ENCODE results near the gene PPP3CA.

PPP3CA gene

DNA sequence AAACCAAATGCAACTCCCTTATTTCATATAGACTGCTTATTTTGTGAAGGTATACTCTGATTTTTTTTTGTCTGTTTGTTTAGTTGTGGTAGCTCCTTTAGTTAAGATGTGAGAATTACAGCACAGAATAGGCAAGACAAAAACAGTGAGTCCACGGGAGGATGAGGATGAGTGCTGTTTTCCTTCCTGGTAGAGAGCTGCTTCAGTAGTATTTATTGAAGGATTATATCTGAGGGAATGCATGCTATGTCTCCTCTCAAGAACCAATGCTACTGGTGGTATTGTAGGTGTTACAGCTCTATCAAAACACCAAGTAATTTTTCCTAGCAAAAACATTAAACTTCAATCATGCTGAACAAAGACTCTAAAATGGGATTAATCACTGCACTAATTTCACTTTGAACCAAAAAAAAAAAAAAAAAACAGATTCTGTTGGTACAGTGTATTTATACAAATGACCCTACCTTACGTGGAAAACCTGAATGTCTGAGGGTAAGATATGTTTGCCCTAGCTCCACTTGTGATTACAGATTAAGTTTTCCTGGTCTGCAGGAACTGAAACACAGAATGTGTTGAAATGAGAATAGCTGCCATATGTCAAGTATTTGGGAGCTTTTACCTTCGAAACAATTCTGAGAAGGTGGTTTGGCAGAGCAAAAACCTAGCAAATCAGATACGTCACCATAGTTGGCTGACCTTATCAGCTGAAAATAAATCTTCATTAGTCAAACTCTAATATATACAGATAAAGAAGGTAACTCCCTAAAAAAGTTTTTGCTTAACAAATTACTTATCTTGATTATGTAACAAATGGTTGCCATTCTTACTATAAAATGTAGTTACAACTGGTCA, 40.3 kb downstream of the PPP3CA start:
- Histone ChIP-seq H3K27me3 (ENCODE audit: control insufficient read depth, insufficient read depth, low read length) (no peaks in the 10 kb centered on the region), H3K27ac (ENCODE audit: low read length) (no peak overlapping the region), H3K9me3 (ENCODE audit: control insufficient read depth, insufficient read depth, low read length) (no peaks in the 10 kb centered on the region), H3K4me3 (ENCODE audit: low read length) (no peak overlapping the region), H3K4me1 (ENCODE audit: control insufficient read depth, insufficient read depth, low read length) (no peaks in the 10 kb centered on the region; the same call in 1 of the 2 replicates), H3K36me3 (ENCODE audit: control insufficient read depth, insufficient read depth, low read length) (no peaks in the 10 kb centered on the region)
- WGBS (ENCODE audit: insufficient coverage, insufficient read length): no CpG with 5 or more reads among the region's 4 CpGs
- no peak for DNase-seq (ENCODE audit: low read depth, low spot score)

GRCh38 chr4:101306225-101306624, 41.1 kb downstream of the PPP3CA start:
- DNase-seq (ENCODE audit: low read depth, low spot score): no peak
- Histone ChIP-seq H3K36me3 (ENCODE audit: control insufficient read depth, insufficient read depth, low read length) (no peaks in the 10 kb centered on the region), H3K27ac (ENCODE audit: low read length) (no peak overlapping the region), H3K9me3 (ENCODE audit: control insufficient read depth, insufficient read depth, low read length) (no peaks in the 10 kb centered on the region), H3K4me3 (ENCODE audit: low read length) (no peak overlapping the region), H3K4me1 (ENCODE audit: control insufficient read depth, insufficient read depth, low read length) (no peaks in the 10 kb centered on the region; the same call in 1 of the 2 replicates), H3K27me3 (ENCODE audit: control insufficient read depth, insufficient read depth, low read length) (no peaks in the 10 kb centered on the region)
- WGBS (ENCODE audit: insufficient coverage, insufficient read length): no CpG with 5 or more reads among the region's 3 CpGs

DNA sequence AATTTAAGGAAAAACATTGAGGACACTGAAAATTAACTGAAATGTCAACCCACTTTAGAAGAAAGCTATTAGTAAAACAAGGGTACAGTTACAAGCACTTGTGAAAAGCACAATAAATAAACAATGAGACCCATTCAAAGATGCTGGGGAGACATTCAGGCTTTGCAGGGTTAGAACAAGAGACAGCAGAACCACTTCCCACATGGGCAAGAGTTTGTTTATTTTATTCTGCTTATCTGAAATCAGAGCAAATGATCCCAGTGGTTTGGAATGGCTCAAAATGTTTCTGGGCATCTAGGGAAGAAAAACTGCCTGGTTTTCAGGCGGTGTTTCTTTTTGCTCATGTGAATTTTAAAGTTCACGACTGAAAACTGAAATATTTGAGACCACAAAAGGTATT, 42.4 kb downstream of the PPP3CA start:
- Histone ChIP-seq H3K36me3 (ENCODE audit: control insufficient read depth, insufficient read depth, low read length) (no peaks in the 10 kb centered on the region), H3K4me1 (ENCODE audit: control insufficient read depth, insufficient read depth, low read length) (no peaks in the 10 kb centered on the region; the same call in 1 of the 2 replicates), H3K4me3 (ENCODE audit: low read length) (no peak overlapping the region), H3K27me3 (ENCODE audit: control insufficient read depth, insufficient read depth, low read length) (no peaks in the 10 kb centered on the region), H3K27ac (ENCODE audit: low read length) (no peak overlapping the region), H3K9me3 (ENCODE audit: control insufficient read depth, insufficient read depth, low read length) (no peaks in the 10 kb centered on the region)
- WGBS (ENCODE audit: insufficient coverage, insufficient read length): no CpG with 5 or more reads among the region's 2 CpGs
- DNase-seq (ENCODE audit: low read depth, low spot score): no peak

- no peaks in the 10 kb centered on the region for H3K36me3 ChIP-seq (ENCODE audit: control insufficient read depth, insufficient read depth, low read length)
- H3K9me3 ChIP-seq (ENCODE audit: control insufficient read depth, insufficient read depth, low read length): no peaks in the 10 kb centered on the region
- no CpG with 5 or more reads among the region's 3 CpGs for WGBS (ENCODE audit: insufficient coverage, insufficient read length)
- H3K27ac ChIP-seq (ENCODE audit: low read length): no peak overlapping the region
- no peak overlapping the region for H3K4me3 ChIP-seq (ENCODE audit: low read length)
- no peak for DNase-seq (ENCODE audit: low read depth, low spot score)
- H3K4me1 ChIP-seq (ENCODE audit: control insufficient read depth, insufficient read depth, low read length): no peaks in the 10 kb centered on the region
- H3K27me3 ChIP-seq (ENCODE audit: control insufficient read depth, insufficient read depth, low read length): no peaks in the 10 kb centered on the region
Measured at GRCh38 chr4:101299899-101300540, 47.3 kb downstream of the PPP3CA start.

DNA sequence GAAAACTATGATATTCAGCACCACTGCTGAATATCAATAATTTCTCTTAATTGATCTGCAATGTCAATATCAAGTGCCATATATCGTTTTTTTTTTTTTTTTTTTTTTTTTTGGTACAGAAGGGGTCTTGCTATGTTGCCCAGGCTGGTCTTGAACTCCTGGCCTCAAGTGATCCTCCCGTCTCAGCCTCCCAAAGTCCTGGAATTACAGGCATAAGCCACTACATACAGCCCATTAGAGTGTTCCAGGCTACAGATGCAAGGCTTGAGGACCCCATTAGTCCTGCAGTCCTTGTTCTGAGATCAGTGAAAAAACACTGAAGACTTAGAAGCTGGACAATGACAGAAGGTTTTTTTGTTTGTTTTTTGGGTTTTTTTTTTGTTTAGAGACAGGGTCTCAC, 48.3 kb downstream of the PPP3CA start:
- Histone ChIP-seq H3K4me3 (ENCODE audit: low read length) (no peak overlapping the region), H3K4me1 (ENCODE audit: control insufficient read depth, insufficient read depth, low read length) (no peaks in the 10 kb centered on the region), H3K36me3 (ENCODE audit: control insufficient read depth, insufficient read depth, low read length) (no peaks in the 10 kb centered on the region), H3K27ac (ENCODE audit: low read length) (no peak overlapping the region), H3K9me3 (ENCODE audit: control insufficient read depth, insufficient read depth, low read length) (no peaks in the 10 kb centered on the region), H3K27me3 (ENCODE audit: control insufficient read depth, insufficient read depth, low read length) (no peaks in the 10 kb centered on the region)
- DNase-seq (ENCODE audit: low read depth, low spot score): no peak
- no CpG with 5 or more reads among the region's 2 CpGs for WGBS (ENCODE audit: insufficient coverage, insufficient read length)

GRCh38 chr4:101295691-101296090, 51.6 kb downstream of the PPP3CA start:
- Histone ChIP-seq H3K4me3 (ENCODE audit: low read length) (no peak overlapping the region), H3K27me3 (ENCODE audit: control insufficient read depth, insufficient read depth, low read length) (no peaks in the 10 kb centered on the region), H3K27ac (ENCODE audit: low read length) (no peak overlapping the region), H3K4me1 (ENCODE audit: control insufficient read depth, insufficient read depth, low read length) (peaks cover 2% of the 10 kb centered on the region; the same call in 1 of the 2 replicates), H3K36me3 (ENCODE audit: control insufficient read depth, insufficient read depth, low read length) (no peaks in the 10 kb centered on the region), H3K9me3 (ENCODE audit: control insufficient read depth, insufficient read depth, low read length) (no peaks in the 10 kb centered on the region)
- DNase-seq (ENCODE audit: low read depth, low spot score): no peak

DNA sequence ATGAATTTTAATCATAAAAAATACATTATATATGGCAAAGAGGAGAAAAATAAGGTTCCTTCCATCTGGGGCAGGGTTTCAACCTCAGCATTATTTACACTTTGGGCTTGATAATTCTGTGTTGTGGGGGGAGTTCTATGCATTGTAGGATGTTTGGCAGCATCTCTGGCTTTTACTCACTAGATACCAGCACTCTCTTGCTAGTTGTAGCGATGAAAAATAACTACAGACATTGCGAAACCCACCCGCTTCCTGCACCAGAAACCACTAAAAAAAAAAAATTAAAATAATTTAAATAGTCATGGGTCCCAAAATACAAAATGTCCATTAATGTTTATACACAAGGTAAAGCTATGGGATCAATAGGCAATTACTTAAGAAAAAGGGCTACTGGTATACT, 52.7 kb downstream of the PPP3CA start:
- Histone ChIP-seq H3K4me3 (ENCODE audit: low read length) (no peak overlapping the region), H3K27me3 (ENCODE audit: control insufficient read depth, insufficient read depth, low read length) (no peaks in the 10 kb centered on the region), H3K9me3 (ENCODE audit: control insufficient read depth, insufficient read depth, low read length) (no peaks in the 10 kb centered on the region), H3K4me1 (ENCODE audit: control insufficient read depth, insufficient read depth, low read length) (peaks cover 3% of the 10 kb centered on the region; the same call in 1 of the 2 replicates), H3K36me3 (ENCODE audit: control insufficient read depth, insufficient read depth, low read length) (no peaks in the 10 kb centered on the region), H3K27ac (ENCODE audit: low read length) (no peak overlapping the region)
- DNase-seq (ENCODE audit: low read depth, low spot score): no peak
- WGBS (ENCODE audit: insufficient coverage, insufficient read length): no CpG with 5 or more reads among the region's 3 CpGs

DNA sequence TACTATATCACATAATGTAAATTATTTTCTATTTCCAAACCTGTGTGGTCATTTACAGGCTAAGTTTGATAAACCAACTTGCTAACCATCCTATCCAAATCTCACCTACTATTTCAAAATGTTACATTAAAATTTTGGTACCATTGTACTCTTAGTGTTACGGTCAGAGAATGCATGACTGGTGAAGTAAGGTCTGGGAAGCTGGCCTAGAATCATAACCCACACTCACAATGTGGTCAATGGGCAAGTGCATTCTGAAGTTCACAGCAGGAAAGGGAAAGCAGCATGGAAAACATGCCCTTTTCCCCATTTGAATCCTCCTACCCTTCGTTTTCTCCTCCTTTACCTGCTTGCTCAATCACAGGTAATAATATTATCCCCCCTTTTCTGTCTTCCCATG, 54.4 kb downstream of the PPP3CA start:
- Histone ChIP-seq H3K4me1 (ENCODE audit: control insufficient read depth, insufficient read depth, low read length) (peaks cover 3% of the 10 kb centered on the region; the same call in 1 of the 2 replicates), H3K36me3 (ENCODE audit: control insufficient read depth, insufficient read depth, low read length) (no peaks in the 10 kb centered on the region), H3K27me3 (ENCODE audit: control insufficient read depth, insufficient read depth, low read length) (no peaks in the 10 kb centered on the region), H3K4me3 (ENCODE audit: low read length) (no peak overlapping the region), H3K27ac (ENCODE audit: low read length) (no peak overlapping the region), H3K9me3 (ENCODE audit: control insufficient read depth, insufficient read depth, low read length) (no peaks in the 10 kb centered on the region)
- DNase-seq (ENCODE audit: low read depth, low spot score): no peak
- no CpG with 5 or more reads among the region's 2 CpGs for WGBS (ENCODE audit: insufficient coverage, insufficient read length)

- Histone ChIP-seq H3K27me3 (ENCODE audit: control insufficient read depth, insufficient read depth, low read length) (no peaks in the 10 kb centered on the region), H3K4me3 (ENCODE audit: low read length) (no peak overlapping the region), H3K9me3 (ENCODE audit: control insufficient read depth, insufficient read depth, low read length) (no peaks in the 10 kb centered on the region), H3K36me3 (ENCODE audit: control insufficient read depth, insufficient read depth, low read length) (no peaks in the 10 kb centered on the region), H3K27ac (ENCODE audit: low read length) (no peak overlapping the region), H3K4me1 (ENCODE audit: control insufficient read depth, insufficient read depth, low read length) (peaks cover 3% of the 10 kb centered on the region; the same call in 1 of the 2 replicates)
- WGBS (ENCODE audit: insufficient coverage, insufficient read length): no CpG with 5 or more reads among the region's 4 CpGs
- DNase-seq (ENCODE audit: low read depth, low spot score): no peak
Measured at GRCh38 chr4:101292214-101292613, 55.1 kb downstream of the PPP3CA start.

GRCh38 chr4:101291198-101291597, 56.1 kb downstream of the PPP3CA start:
- no peaks in the 10 kb centered on the region for H3K36me3 ChIP-seq (ENCODE audit: control insufficient read depth, insufficient read depth, low read length)
- 100% methylated on average over 1 of the region's 1 CpG for WGBS (ENCODE audit: insufficient coverage, insufficient read length)
- H3K9me3 ChIP-seq (ENCODE audit: control insufficient read depth, insufficient read depth, low read length): no peaks in the 10 kb centered on the region
- peaks cover 3% of the 10 kb centered on the region; the same call in 1 of the 2 replicates for H3K4me1 ChIP-seq (ENCODE audit: control insufficient read depth, insufficient read depth, low read length)
- no peaks in the 10 kb centered on the region for H3K27me3 ChIP-seq (ENCODE audit: control insufficient read depth, insufficient read depth, low read length)
- DNase-seq (ENCODE audit: low read depth, low spot score): no peak
- no peak overlapping the region for H3K4me3 ChIP-seq (ENCODE audit: low read length)
- H3K27ac ChIP-seq (ENCODE audit: low read length): no peak overlapping the region
